ENCODE measurements around the gene BORCS6.

- no peak for TF ChIP-seq CTCF (IDR thresholded peaks at IDR 0.05)
- no peak for TF ChIP-seq ZFX (IDR thresholded peaks at IDR 0.05; ENCODE audit: borderline replicate concordance)
Measured at GRCh38 chr17:8192070-8192815, 2.3 kb upstream of the BORCS6 start.

All from 22Rv1 (cell line).